OCI-LY1 (cell line): Measurements from ENCODE around the gene CPA5.

Experiments used
- H2AFZ ChIP-seq: fragments of 200-600 bp; sonication (generic), shearing (Covaris generic); 2 replicates; pipeline ENCODE4 v1.6.0; 2014; ENCODE audit warnings: antibody characterized with exemption, mild to moderate bottlenecking, low read length
- H3F3A ChIP-seq: fragments of 200-600 bp; sonication (generic), shearing (Covaris generic); 2 replicates; pipeline ENCODE4 v1.6.0; 2014; ENCODE audit warnings: mild to moderate bottlenecking, antibody characterized with exemption, low read length, moderate library complexity; ENCODE audit not compliant: insufficient read depth
- H3K27ac ChIP-seq: fragments of 200-600 bp; sonication (generic); 2 replicates; pipeline ENCODE4 v1.5.1; 2014; ENCODE audit warnings: low read length, mixed run types, mild to moderate bottlenecking, low read depth; ENCODE audit not compliant: poor library complexity, severe bottlenecking
- H3K27me3 ChIP-seq: fragments of 200-600 bp; sonication (generic); 2 replicates; pipeline ENCODE4 v1.6.0; 2014; ENCODE audit warnings: antibody characterized with exemption, mild to moderate bottlenecking, low read length, moderate library complexity; ENCODE audit not compliant: insufficient read depth
- H3K36me3 ChIP-seq: fragments of 200-600 bp; sonication (generic); 2 replicates; pipeline ENCODE4 v1.6.1; 2014; ENCODE audit warnings: mild to moderate bottlenecking, antibody characterized with exemption, low read length, moderate library complexity, mixed read lengths; ENCODE audit not compliant: insufficient read depth
- H3K4me1 ChIP-seq: fragments of 200-600 bp; sonication (generic); 2 replicates; pipeline ENCODE4 v1.5.1; 2014; ENCODE audit warnings: mild to moderate bottlenecking, low read length, moderate library complexity; ENCODE audit not compliant: insufficient read depth, severe bottlenecking
- H3K4me2 ChIP-seq: fragments of 200-600 bp; sonication (generic), shearing (Covaris generic); 2 replicates; pipeline ENCODE4 v1.6.1; 2014; ENCODE audit warnings: low read length
- H3K4me3 ChIP-seq: fragments of 200-600 bp; sonication (generic); 2 replicates; pipeline ENCODE4 v1.5.1; 2014; ENCODE audit warnings: low read length, low read depth, mild to moderate bottlenecking, mixed read lengths; ENCODE audit not compliant: poor library complexity, severe bottlenecking
- H3K79me2 ChIP-seq: fragments of 200-600 bp; shearing (Covaris generic); 2 replicates; pipeline ENCODE4 v1.6.1; 2016; ENCODE audit warnings: mixed run types, low read length, mixed read lengths; ENCODE audit not compliant: insufficient read depth
- H3K9ac ChIP-seq: fragments of 200-600 bp; sonication (generic), shearing (Covaris generic); 2 replicates; pipeline ENCODE4 v1.6.1; 2014; ENCODE audit warnings: mild to moderate bottlenecking, low read length, mixed read lengths
- H3K9me2 ChIP-seq: fragments of 200-600 bp; sonication (generic), shearing (Covaris generic); 2 replicates; pipeline ENCODE4 v1.6.1; 2014; ENCODE audit warnings: low read depth, mild to moderate bottlenecking, low read length, mixed read lengths
- H3K9me3 ChIP-seq: fragments of 200-600 bp; shearing (Covaris generic); 2 replicates; pipeline ENCODE4 v1.6.1; 2014; ENCODE audit warnings: low read length, mixed read lengths
- H4K20me1 ChIP-seq: fragments of 200-600 bp; sonication (generic), shearing (Covaris generic); 2 replicates; pipeline ENCODE4 v1.6.0; 2016; ENCODE audit warnings: mild to moderate bottlenecking, low read length; ENCODE audit not compliant: insufficient read depth
- CTCF ChIP-seq: fragments of 200-600 bp; sonication (generic), shearing (Covaris generic); IDR thresholded peaks from 2 replicates; pipeline ENCODE4 v1.5.1; 2017; ENCODE audit warnings: mild to moderate bottlenecking, antibody characterized with exemption, low read length, moderate library complexity, mixed read lengths
- EZH2 ChIP-seq: fragments of 200-600 bp; sonication (generic), shearing (Covaris generic); IDR thresholded peaks from 2 replicates; pipeline ENCODE4 v1.8.0; 2017; ENCODE audit warnings: borderline replicate concordance, mixed run types, mild to moderate bottlenecking, antibody characterized with exemption, low read length, moderate library complexity, mixed read lengths

The CPA5 gene

GRCh38 chr7:130387306-130387627, 42.7 kb downstream of the CPA5 start:
- Histone ChIP-seq H4K20me1 (no peaks in the 10 kb centered on the region), H3K9me2 (no peaks in the 10 kb centered on the region), H2AFZ (no peak overlapping the region), H3K27ac (no peak overlapping the region), H3K4me3 (no peak overlapping the region), H3K27me3 (no peaks in the 10 kb centered on the region), H3K4me1 (no peaks in the 10 kb centered on the region), H3K9ac (no peak overlapping the region), H3K36me3 (no peaks in the 10 kb centered on the region), H3K4me2 (no peak overlapping the region), H3K79me2 (no peaks in the 10 kb centered on the region), H3K9me3 (no peaks in the 10 kb centered on the region), H3F3A (no peaks in the 10 kb centered on the region)
- TF ChIP-seq CTCF (no peak), EZH2 (no peak)

GRCh38 chr7:130387628-130388403, 43.2 kb downstream of the CPA5 start:
- Histone ChIP-seq H3F3A (no peaks in the 10 kb centered on the region), H3K9ac (no peak overlapping the region), H3K27ac (no peak overlapping the region), H4K20me1 (no peaks in the 10 kb centered on the region), H3K9me2 (no peaks in the 10 kb centered on the region), H2AFZ (no peak overlapping the region), H3K36me3 (no peaks in the 10 kb centered on the region), H3K4me2 (no peak overlapping the region), H3K79me2 (no peaks in the 10 kb centered on the region), H3K9me3 (no peaks in the 10 kb centered on the region), H3K4me1 (no peaks in the 10 kb centered on the region), H3K27me3 (no peaks in the 10 kb centered on the region), H3K4me3 (no peak overlapping the region)
- TF ChIP-seq CTCF (no peak), EZH2 (no peak)

- Histone ChIP-seq H3K4me2 (no peak overlapping the region), H3K4me3 (no peak overlapping the region), H3K9me3 (no peaks in the 10 kb centered on the region), H3K27ac (no peak overlapping the region), H3K9me2 (no peaks in the 10 kb centered on the region), H3K4me1 (peaks cover 1% of the 10 kb centered on the region), H3K27me3 (no peaks in the 10 kb centered on the region), H3K79me2 (no peaks in the 10 kb centered on the region), H3K36me3 (no peaks in the 10 kb centered on the region), H4K20me1 (no peaks in the 10 kb centered on the region), H3F3A (no peaks in the 10 kb centered on the region), H2AFZ (no peak overlapping the region), H3K9ac (no peak overlapping the region)
- TF ChIP-seq CTCF (no peak), EZH2 (no peak)
These were observed 44.1 kb downstream of the CPA5 start for GRCh38 chr7:130388671-130389070.
